ENCODE measurements around the gene TBX4.

TBX4 gene

GRCh38 chr17:61412860-61413660 lies 39.2 kb upstream of the TBX4 start:
- no peak for DNase-seq (ENCODE audit: low read depth)

GRCh38 chr17:61413661-61414126 lies 38.5 kb upstream of the TBX4 start:
- DNase-seq (ENCODE audit: low read depth): no peak

- DNase-seq (ENCODE audit: low read depth): no peak
These were observed 37.9 kb upstream of the TBX4 start for GRCh38 chr17:61414141-61414935.

- no peak for DNase-seq (ENCODE audit: low read depth)
These were observed 37.3 kb upstream of the TBX4 start for GRCh38 chr17:61414936-61415251.

- DNase-seq (ENCODE audit: low read depth): no peak
These were observed 36.6 kb upstream of the TBX4 start for GRCh38 chr17:61415374-61416210.

- DNase-seq (ENCODE audit: low read depth): no peak
These were observed 36.0 kb upstream of the TBX4 start for GRCh38 chr17:61416211-61416539.

GRCh38 chr17:61416540-61417363 lies 35.5 kb upstream of the TBX4 start:
- no peak for DNase-seq (ENCODE audit: low read depth)

GRCh38 chr17:61418449-61418848 lies 33.8 kb upstream of the TBX4 start:
- DNase-seq (ENCODE audit: low read depth): no peak

GRCh38 chr17:61419496-61420046 lies 32.7 kb upstream of the TBX4 start:
- DNase-seq (ENCODE audit: low read depth): no peak

- DNase-seq (ENCODE audit: low read depth): no peak
These were observed 32.2 kb upstream of the TBX4 start for GRCh38 chr17:61420052-61420451.

- DNase-seq (ENCODE audit: low read depth): no peak
These were observed 31.4 kb upstream of the TBX4 start for GRCh38 chr17:61420745-61421398.

- no peak for DNase-seq (ENCODE audit: low read depth)
These were observed 30.8 kb upstream of the TBX4 start for GRCh38 chr17:61421460-61421859.

- DNase-seq (ENCODE audit: low read depth): no peak
These were observed 30.0 kb upstream of the TBX4 start for GRCh38 chr17:61422116-61422799.

GRCh38 chr17:61422869-61423268 lies 29.4 kb upstream of the TBX4 start:
- no peak for DNase-seq (ENCODE audit: low read depth)

- DNase-seq (ENCODE audit: low read depth): no peak
These were observed 28.1 kb upstream of the TBX4 start for GRCh38 chr17:61423967-61424649.

- DNase-seq (ENCODE audit: low read depth): no peak
These were observed 26.3 kb upstream of the TBX4 start for GRCh38 chr17:61425682-61426481.

GRCh38 chr17:61426482-61427304 lies 25.5 kb upstream of the TBX4 start:
- DNase-seq (ENCODE audit: low read depth): no peak

GRCh38 chr17:61427567-61427966 lies 24.7 kb upstream of the TBX4 start:
- no peak for DNase-seq (ENCODE audit: low read depth)
